ENCODE measurements around the gene CHRD.

DNA sequence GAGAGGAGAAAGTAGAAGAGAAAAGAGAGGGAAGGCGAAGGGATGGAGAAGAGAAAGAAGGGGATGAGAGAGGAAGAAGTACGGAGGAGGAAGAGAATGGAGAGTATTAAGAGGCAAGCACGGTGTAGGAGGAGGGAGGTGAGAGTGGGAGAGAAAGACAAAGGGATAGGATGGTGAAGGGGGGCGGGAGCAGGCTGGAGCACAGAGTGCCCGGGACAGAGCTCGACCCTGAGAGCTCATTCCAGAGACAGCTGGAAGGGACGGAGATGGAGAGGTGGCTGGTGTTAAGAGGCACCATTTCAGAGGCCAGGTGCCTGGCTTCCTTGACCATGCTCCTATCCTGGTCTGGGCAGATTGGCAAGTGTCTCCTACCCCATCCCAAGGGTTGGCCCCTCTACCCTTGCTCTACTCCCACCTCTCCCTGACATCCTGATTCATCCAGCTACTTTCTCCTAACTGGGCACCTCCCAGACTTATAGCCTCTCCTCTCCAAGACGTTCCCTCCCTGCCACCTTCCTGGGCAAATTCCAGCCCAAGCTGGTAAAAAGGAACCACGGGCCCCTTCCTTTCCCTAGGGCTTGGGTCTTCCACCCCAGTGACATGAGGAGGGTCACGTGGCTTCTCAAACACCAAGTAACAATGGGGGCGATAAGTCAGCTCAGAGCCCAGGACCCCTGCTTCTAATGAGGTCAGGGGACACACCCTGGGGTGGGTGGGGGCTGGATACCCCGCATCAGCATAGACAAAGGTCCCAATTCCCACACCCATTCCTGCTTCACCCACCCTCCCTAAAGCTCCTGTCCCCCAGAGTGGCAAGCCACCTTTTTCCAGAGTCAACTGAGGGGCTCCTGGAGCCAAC lies 19.6 kb upstream of the CHRD start:
- TF ChIP-seq POLR2A (IDR thresholded peaks at IDR 0.05; ENCODE audit: low read depth) (no peak), EP300 (IDR thresholded peaks at IDR 0.05) (no peak), POLR2AphosphoS5 (IDR thresholded peaks at IDR 0.05) (no peak)

Measured in esophagus muscularis mucosa (tissue), 3 donors.